Activated T-helper 17 cell treated with anti-CD3 and anti-CD28 coated beads, Interleukin-2, amount 50 U/mL, for 72 hours (primary cell): Measurements from ENCODE around the gene TRMT10C. TPM values are rescaled to one million over a fixed set of nuclear protein-coding genes. Genes with fewer than 3 reads are reported as not detected.

Experiments
- total RNA-seq, 2 donors: library from RNA; stranded (reverse); gene quantifications; one replicate each; pipeline ENCODE4 v1.2.3, GENCODE V29; 2022

The TRMT10C gene
- total RNA-seq, 2 donors from 2014 or later = 31.6 to 49.9 TPM

Other genes with a start within 250 kb of the TRMT10C start
- gene IMPG2, start 241.3 kb upstream of the TRMT10C start, total RNA-seq = under 1 TPM; 0.43 to 0.71 TPM
- 10 to 100 TPM; 16.5 to 26.8 TPM for gene SENP7, start 48.7 kb upstream of the TRMT10C start, total RNA-seq
- gene PCNP, start 12.3 kb downstream of the TRMT10C start, total RNA-seq = 100 to 1,000 TPM; 196 to 205 TPM
- gene ZBTB11, start 115.3 kb downstream of the TRMT10C start, total RNA-seq = 10 to 100 TPM; 30.0 to 33.5 TPM
- 1,000 to 10,000 TPM; 1,391 to 1,542 TPM for gene RPL24, start 124.8 kb downstream of the TRMT10C start, total RNA-seq
- 10 to 100 TPM; 16.9 to 19.0 TPM for gene CEP97, start 162.7 kb downstream of the TRMT10C start, total RNA-seq
- gene NXPE3, start 217.3 kb downstream of the TRMT10C start, total RNA-seq = 10 to 100 TPM; 13.9 to 21.3 TPM